ENCODE data around the gene MUC21.
"Not testable (repeated sequence)": the region's sequence is repeated elsewhere in the genome, so short reads cannot be mapped to it uniquely, and the experiment has no call there.

The MUC21 gene

GRCh38 chr6:30960907-30961673 is 22.4 kb upstream of the MUC21 start:
- Mint-ChIP-seq H3K27me3 (peaks cover 6% of the 10 kb centered on the region), H3K27ac (no peak overlapping the region), H3K4me1 (peaks cover 16% of the 10 kb centered on the region), H3K4me3 (no peak overlapping the region), H3K36me3 (no peaks in the 10 kb centered on the region), H3K9me3 (no peaks in the 10 kb centered on the region)

- H3K27me3 Mint-ChIP-seq, result peaks cover 6% of the 10 kb centered on the region
- H3K9me3 Mint-ChIP-seq, result no peaks in the 10 kb centered on the region
- no peak overlapping the region for H3K4me3 Mint-ChIP-seq
- H3K36me3 Mint-ChIP-seq, result no peaks in the 10 kb centered on the region
- H3K27ac Mint-ChIP-seq, result no peak overlapping the region
- H3K4me1 Mint-ChIP-seq, result peaks cover 7% of the 10 kb centered on the region
Observed at GRCh38 chr6:30962716-30963115, 20.8 kb upstream of the MUC21 start.

GRCh38 chr6:30963641-30964040 is 19.9 kb upstream of the MUC21 start:
- no peaks in the 10 kb centered on the region for H3K4me1 Mint-ChIP-seq
- H3K27me3 Mint-ChIP-seq, result peaks cover 4% of the 10 kb centered on the region
- H3K27ac Mint-ChIP-seq, result no peak overlapping the region
- H3K9me3 Mint-ChIP-seq, result no peaks in the 10 kb centered on the region
- H3K36me3 Mint-ChIP-seq, result no peaks in the 10 kb centered on the region
- no peak overlapping the region for H3K4me3 Mint-ChIP-seq

GRCh38 chr6:30964075-30964474 is 19.4 kb upstream of the MUC21 start:
- H3K36me3 Mint-ChIP-seq, result no peaks in the 10 kb centered on the region
- no peak overlapping the region for H3K27ac Mint-ChIP-seq

GRCh38 chr6:30965140-30965601 is 18.3 kb upstream of the MUC21 start:
- Mint-ChIP-seq H3K4me1 (no peaks in the 10 kb centered on the region), H3K27me3 (peaks cover 2% of the 10 kb centered on the region), H3K4me3 (no peak overlapping the region), H3K9me3 (no peaks in the 10 kb centered on the region), H3K27ac (no peak overlapping the region), H3K36me3 (no peaks in the 10 kb centered on the region)

More at GRCh38 chr6:30964075-30964474, 19.4 kb upstream of the MUC21 start:
- H3K4me3 Mint-ChIP-seq, result no peak overlapping the region
- no peaks in the 10 kb centered on the region for H3K4me1 Mint-ChIP-seq
- no peaks in the 10 kb centered on the region for H3K9me3 Mint-ChIP-seq
- H3K27me3 Mint-ChIP-seq, result peaks cover 4% of the 10 kb centered on the region

GRCh38 chr6:30966154-30966553 is 17.4 kb upstream of the MUC21 start:
- peaks cover 2% of the 10 kb centered on the region for H3K27me3 Mint-ChIP-seq
- H3K4me3 Mint-ChIP-seq, result no peak overlapping the region
- H3K27ac Mint-ChIP-seq, result no peak overlapping the region
- H3K9me3 Mint-ChIP-seq, result no peaks in the 10 kb centered on the region
- no peaks in the 10 kb centered on the region for H3K4me1 Mint-ChIP-seq
- H3K36me3 Mint-ChIP-seq, result no peaks in the 10 kb centered on the region

GRCh38 chr6:30969171-30969570 is 14.3 kb upstream of the MUC21 start:
- H3K4me3 Mint-ChIP-seq, H3K27me3 Mint-ChIP-seq, H3K4me1 Mint-ChIP-seq, H3K36me3 Mint-ChIP-seq, H3K9me3 Mint-ChIP-seq: not testable (repeated sequence)
- H3K27ac Mint-ChIP-seq, result peak overlapping the region; percentile 4

GRCh38 chr6:30970946-30971345 is 12.6 kb upstream of the MUC21 start:
- Mint-ChIP-seq H3K36me3 (no peaks in the 10 kb centered on the region), H3K27me3 (no peaks in the 10 kb centered on the region), H3K4me1 (no peaks in the 10 kb centered on the region), H3K27ac (no peak overlapping the region), H3K4me3 (no peak overlapping the region), H3K9me3 (no peaks in the 10 kb centered on the region)

GRCh38 chr6:30972816-30973215 is 10.7 kb upstream of the MUC21 start:
- H3K4me1 Mint-ChIP-seq, result no peaks in the 10 kb centered on the region

GRCh38 chr6:30974490-30975252 is 8.8 kb upstream of the MUC21 start:
- Mint-ChIP-seq H3K27ac (no peak overlapping the region), H3K9me3 (no peaks in the 10 kb centered on the region)

More at GRCh38 chr6:30972816-30973215, 10.7 kb upstream of the MUC21 start:
- H3K4me3 Mint-ChIP-seq, result no peak overlapping the region
- no peaks in the 10 kb centered on the region for H3K27me3 Mint-ChIP-seq
- H3K27ac Mint-ChIP-seq, result no peak overlapping the region
- H3K9me3 Mint-ChIP-seq, result no peaks in the 10 kb centered on the region
- H3K36me3 Mint-ChIP-seq, result no peaks in the 10 kb centered on the region

GRCh38 chr6:30979141-30979540 is 4.4 kb upstream of the MUC21 start:
- H3K9me3 Mint-ChIP-seq, result no peaks in the 10 kb centered on the region
- no peaks in the 10 kb centered on the region for H3K36me3 Mint-ChIP-seq
- peaks cover 3% of the 10 kb centered on the region for H3K27me3 Mint-ChIP-seq
- H3K4me1 Mint-ChIP-seq, result no peaks in the 10 kb centered on the region
- H3K4me3 Mint-ChIP-seq, result no peak overlapping the region
- H3K27ac Mint-ChIP-seq, result no peak overlapping the region

More at GRCh38 chr6:30974490-30975252, 8.8 kb upstream of the MUC21 start:
- Mint-ChIP-seq H3K27me3 (no peaks in the 10 kb centered on the region), H3K4me3 (no peak overlapping the region), H3K4me1 (no peaks in the 10 kb centered on the region), H3K36me3 (no peaks in the 10 kb centered on the region)

GRCh38 chr6:30979690-30980089 is 3.8 kb upstream of the MUC21 start:
- Mint-ChIP-seq H3K36me3 (no peaks in the 10 kb centered on the region), H3K27ac (no peak overlapping the region), H3K9me3 (no peaks in the 10 kb centered on the region), H3K4me1 (no peaks in the 10 kb centered on the region), H3K27me3 (peaks cover 3% of the 10 kb centered on the region), H3K4me3 (no peak overlapping the region)

- Mint-ChIP-seq H3K4me1 (peaks cover 5% of the 10 kb centered on the region), H3K27me3 (peaks cover 3% of the 10 kb centered on the region), H3K27ac (no peak overlapping the region), H3K4me3 (no peak overlapping the region), H3K9me3 (no peaks in the 10 kb centered on the region), H3K36me3 (no peaks in the 10 kb centered on the region)
Observed at GRCh38 chr6:30981942-30982772, 1.4 kb upstream of the MUC21 start.

GRCh38 chr6:30985490-30985889 is 2.0 kb downstream of the MUC21 start:
- Mint-ChIP-seq H3K4me1 (peaks cover 12% of the 10 kb centered on the region), H3K27ac (no peak overlapping the region), H3K4me3 (no peak overlapping the region), H3K36me3 (no peaks in the 10 kb centered on the region), H3K27me3 (peaks cover 2% of the 10 kb centered on the region), H3K9me3 (no peaks in the 10 kb centered on the region)

- H3K4me3 Mint-ChIP-seq, result no peak overlapping the region
- H3K4me1 Mint-ChIP-seq, result peaks cover 17% of the 10 kb centered on the region
- no peaks in the 10 kb centered on the region for H3K9me3 Mint-ChIP-seq
- H3K36me3 Mint-ChIP-seq, result no peaks in the 10 kb centered on the region
- H3K27ac Mint-ChIP-seq, result no peak overlapping the region
- peaks cover 2% of the 10 kb centered on the region for H3K27me3 Mint-ChIP-seq
Observed at GRCh38 chr6:30987304-30987703, 3.8 kb downstream of the MUC21 start.
